Muscle of arm (tissue), 12 donors: ENCODE measurements around the gene ANKRD53. TPM values are rescaled to one million over a fixed set of nuclear protein-coding genes. Genes with fewer than 3 reads are reported as not detected.
A peak's percentile ranks its signal among the peaks of the same experiment; 100 is the strongest.
"Not testable (repeated sequence)": the region's sequence is repeated elsewhere in the genome, so short reads cannot be mapped to it uniquely, and the experiment has no call there.

ENCODE experiments used
- DNase-seq: peaks from one replicate; pipeline ENCODE4 v3.0.0-alpha.2; 2013
- polyA plus RNA-seq, 12 donors: library from polyadenylated mRNA; unstranded; fragments of 120-200 nt; gene quantifications; one replicate each; pipeline ENCODE4 v1.2.1, GENCODE V29; 2013; ENCODE audit not compliant: insufficient read length in 12 of 12

Gene ANKRD53
- polyA plus RNA-seq, 12 donors, result 0.71 to 2.6 (median 1.3) TPM; not detected in 2

- no peak for DNase-seq
Observed at GRCh38 chr2:70988726-70989648, 10.6 kb downstream of the ANKRD53 start.

GRCh38 chr2:70990216-70990615, 11.8 kb downstream of the ANKRD53 start:
- no peak for DNase-seq

- DNase-seq, result no peak
Observed at GRCh38 chr2:70991142-70991541, 12.7 kb downstream of the ANKRD53 start.

GRCh38 chr2:70991742-70992141, 13.3 kb downstream of the ANKRD53 start:
- DNase-seq, result no peak

GRCh38 chr2:70992945-70993853, 14.8 kb downstream of the ANKRD53 start:
- DNase-seq, result no peak

GRCh38 chr2:70994009-70994698, 15.7 kb downstream of the ANKRD53 start:
- DNase-seq, result no peak

- DNase-seq, result peak; percentile 84
Observed at GRCh38 chr2:70994699-70995425, 16.4 kb downstream of the ANKRD53 start, which contains the start of gene TEX261. TEX261 (minus strand) TSS chr2:70994873; CDS start chr2:70994757, 116 bp downstream.

- no peak for DNase-seq
Observed at GRCh38 chr2:70995426-70995729, 16.9 kb downstream of the ANKRD53 start.

- DNase-seq, result not testable (repeated sequence)
Observed at GRCh38 chr2:70998885-70999284, 20.5 kb downstream of the ANKRD53 start.

- DNase-seq, result no peak
Observed at GRCh38 chr2:70999362-70999761, 20.9 kb downstream of the ANKRD53 start.

GRCh38 chr2:70999931-71000330, 21.5 kb downstream of the ANKRD53 start:
- not testable (repeated sequence) for DNase-seq

GRCh38 chr2:71000780-71001591, 22.6 kb downstream of the ANKRD53 start:
- DNase-seq, result peak; percentile 38

- no peak for DNase-seq
Observed at GRCh38 chr2:71001592-71001927, 23.1 kb downstream of the ANKRD53 start.

GRCh38 chr2:71001981-71002570, 23.6 kb downstream of the ANKRD53 start:
- no peak for DNase-seq

- DNase-seq, result no peak
Observed at GRCh38 chr2:71003396-71003795, 25.0 kb downstream of the ANKRD53 start.

GRCh38 chr2:71003966-71004755, 25.7 kb downstream of the ANKRD53 start:
- no peak for DNase-seq

GRCh38 chr2:71004857-71005256, 26.4 kb downstream of the ANKRD53 start:
- no peak for DNase-seq

- no peak for DNase-seq
Observed at GRCh38 chr2:71005271-71006202, 27.1 kb downstream of the ANKRD53 start.
